Stimulated activated CD8-positive, alpha-beta memory T cell treated with anti-CD3 and anti-CD28 coated beads, Interleukin-12 subunit alpha, Interleukin-12 subunit beta, amount 100 ng/mL, for 1 hour (primary cell): ENCODE results near the gene ZNF337.
A peak's percentile ranks its signal among the peaks of the same experiment; 100 is the strongest.
"Not testable (repeated sequence)": the region's sequence is repeated elsewhere in the genome, so short reads cannot be mapped to it uniquely, and the experiment has no call there.

ENCODE experiments used
- DNase-seq: peaks from one replicate; pipeline ENCODE4 v3.0.0-alpha.2; 2020; ENCODE audit warnings: low read depth

The ZNF337 gene

DNA sequence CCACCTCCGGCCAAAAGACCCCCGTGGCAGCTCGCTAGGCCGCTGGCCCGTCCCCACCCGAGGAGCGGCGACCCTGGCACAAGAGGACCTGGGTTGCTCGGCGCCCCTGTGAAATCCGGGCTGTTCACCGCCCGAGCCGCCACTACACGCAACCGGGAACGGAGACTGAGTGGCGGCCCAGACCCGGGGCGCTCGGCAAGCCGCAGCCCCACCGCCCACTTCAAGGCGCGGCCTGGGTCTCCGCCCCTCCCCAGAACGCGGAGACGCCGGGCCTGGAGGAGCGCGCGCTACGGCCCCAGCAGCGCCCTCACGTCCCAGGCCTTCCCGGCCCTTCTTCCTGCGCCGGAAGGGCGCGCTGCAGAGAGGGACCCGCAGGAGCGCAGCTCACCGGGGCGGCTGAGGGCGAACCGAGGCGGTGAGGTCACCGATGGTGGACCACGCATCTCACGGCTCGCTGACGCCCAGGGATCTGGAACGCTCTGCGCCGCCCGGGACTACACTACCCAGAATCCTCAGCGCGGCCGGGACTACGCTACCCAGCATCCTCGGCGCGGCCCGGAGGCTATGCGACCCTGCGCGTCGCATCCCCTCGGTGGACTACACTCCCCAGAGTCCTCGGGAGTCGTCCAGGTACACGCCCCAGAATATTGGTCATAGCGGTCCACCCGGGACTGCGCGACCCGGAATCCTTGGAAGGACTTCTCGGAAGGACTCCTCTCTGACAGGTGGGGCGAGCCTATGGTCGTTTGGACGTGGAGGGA lies at the start of gene ZNF337:
TSS of gene ZNF337 (minus strand) at position 483 of the 761 bp plus-strand sequence. CDS start 10,436 bp downstream, outside the sequence.
- peak; percentile 88 for DNase-seq

DNA sequence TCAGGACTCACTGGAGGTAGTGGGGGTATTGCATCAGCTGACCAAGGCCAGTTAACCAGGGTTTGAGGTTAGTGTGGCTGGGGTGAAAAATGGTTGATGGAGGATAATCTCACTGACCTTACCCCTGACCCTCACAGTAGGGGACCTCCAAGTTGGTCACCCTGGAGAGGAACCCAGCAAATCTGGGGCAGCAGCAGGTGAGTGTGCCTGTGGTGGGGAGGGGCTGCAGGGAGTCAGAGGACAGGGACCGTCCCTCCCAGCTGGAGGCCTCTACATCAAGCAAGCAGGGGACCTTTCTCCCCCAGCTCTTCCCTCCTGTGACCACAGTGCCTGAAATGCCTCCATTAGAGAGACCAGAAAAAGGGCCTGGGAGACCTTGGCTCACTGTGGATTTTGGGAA lies 49.1 kb upstream of the ZNF337 start:
- DNase-seq: no peak

DNA sequence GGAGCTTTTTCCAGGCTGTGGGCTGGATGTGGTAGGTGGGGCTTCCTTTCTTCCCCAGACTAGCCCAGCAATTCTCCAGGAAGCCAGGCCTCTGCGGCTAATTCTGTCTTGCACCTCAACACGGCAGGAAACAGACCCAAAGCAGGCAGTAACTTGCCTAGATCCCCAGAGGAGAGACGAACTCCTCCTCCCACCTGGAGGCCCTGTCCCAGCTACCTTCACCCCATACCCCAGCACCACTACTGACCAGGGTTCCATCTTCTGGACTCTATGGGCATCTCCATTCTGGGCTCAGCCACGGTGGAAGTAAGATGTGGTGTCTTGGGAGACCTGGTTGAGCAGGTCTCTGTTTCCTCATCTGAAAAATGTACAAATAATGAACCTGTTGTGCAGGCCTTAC lies 48.4 kb upstream of the ZNF337 start:
- no peak for DNase-seq

DNA sequence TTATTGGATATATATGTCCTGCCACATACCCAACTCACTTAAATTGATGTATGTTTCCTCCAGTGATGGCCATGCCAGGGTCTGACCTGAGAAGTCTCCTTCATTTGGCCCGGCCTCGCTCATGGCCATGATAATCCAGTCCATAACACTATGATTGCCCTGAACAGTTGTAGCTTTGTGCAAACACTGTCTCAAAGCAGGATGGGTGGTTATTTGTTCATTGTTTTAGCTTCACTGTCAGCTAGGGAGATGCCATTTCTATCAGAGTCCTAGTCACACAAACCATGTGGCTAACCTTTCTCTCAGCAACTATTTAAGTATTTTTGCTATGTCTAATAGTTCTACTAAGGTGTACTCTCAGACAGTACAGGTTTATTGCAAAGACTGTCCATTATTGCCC lies 47.6 kb upstream of the ZNF337 start:
- no peak for DNase-seq

DNA sequence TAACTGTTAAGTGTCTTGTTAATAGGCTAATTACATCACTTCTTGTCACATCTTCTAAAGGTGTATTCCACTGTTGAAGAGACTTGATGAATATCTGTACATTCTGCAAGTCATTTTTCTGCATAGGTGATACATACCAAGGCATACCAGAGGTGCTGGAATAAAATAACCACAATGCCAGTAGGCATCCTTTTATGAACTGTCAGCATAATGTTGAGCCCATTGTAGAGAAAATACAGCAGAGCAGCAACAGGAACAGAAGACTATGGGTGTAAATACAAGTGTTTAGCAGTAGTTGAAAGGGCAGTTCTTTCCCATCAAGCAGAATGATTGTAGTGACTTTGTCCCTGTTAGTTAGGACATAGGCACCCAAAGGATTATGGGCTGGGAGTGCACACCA lies 44.4 kb upstream of the ZNF337 start:
- no peak for DNase-seq

DNA sequence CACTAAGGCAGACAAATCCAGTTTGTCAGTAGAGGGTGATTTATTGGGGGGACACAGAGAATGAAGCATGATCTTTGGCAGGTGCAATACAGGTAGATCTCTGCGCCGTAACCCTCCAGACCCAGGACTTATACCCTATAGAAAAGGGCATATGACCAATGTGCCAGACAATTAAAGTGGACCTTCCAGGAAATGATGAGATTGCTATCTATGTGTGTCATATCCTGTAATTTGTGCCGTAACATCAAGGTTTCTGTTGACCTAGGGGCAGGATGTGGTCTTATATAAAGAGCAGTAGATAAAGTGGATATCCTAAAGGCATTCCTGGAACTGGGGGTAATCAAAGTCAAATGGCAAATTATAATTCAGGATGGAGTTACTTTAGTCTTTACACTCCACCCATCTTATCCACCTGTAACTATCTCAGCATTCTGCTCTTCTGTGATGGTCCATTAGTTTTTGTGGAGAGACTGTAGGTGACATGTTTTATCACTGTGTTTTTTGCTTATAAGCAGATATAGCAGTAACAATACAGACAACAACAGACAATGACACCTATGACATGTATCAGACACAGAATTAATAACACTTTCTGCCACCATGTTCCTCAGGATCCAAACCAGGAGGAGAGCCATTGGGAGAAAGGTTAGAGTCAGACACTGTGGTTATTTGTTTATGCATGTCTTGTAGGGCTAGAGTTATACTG lies 43.1 kb upstream of the ZNF337 start:
- DNase-seq: no peak

DNA sequence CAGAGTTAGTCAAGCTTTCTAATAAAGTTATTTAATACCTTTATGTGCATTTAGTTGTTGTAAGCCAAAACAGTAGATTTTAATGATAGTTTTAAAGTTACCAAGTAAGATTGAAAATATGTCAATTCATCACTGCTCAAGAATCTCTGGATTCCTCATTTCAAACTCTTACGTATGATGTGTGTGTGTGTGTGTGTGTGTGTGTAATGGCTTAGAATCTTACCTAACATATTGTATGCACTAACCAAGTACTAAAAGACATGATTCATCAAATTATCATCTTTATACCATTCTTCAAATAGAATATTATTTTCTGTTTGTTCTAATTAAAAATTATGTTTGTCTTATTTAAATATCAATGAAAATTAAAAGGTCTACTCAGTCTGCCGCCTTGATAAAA lies 41.5 kb upstream of the ZNF337 start:
- no peak for DNase-seq

DNA sequence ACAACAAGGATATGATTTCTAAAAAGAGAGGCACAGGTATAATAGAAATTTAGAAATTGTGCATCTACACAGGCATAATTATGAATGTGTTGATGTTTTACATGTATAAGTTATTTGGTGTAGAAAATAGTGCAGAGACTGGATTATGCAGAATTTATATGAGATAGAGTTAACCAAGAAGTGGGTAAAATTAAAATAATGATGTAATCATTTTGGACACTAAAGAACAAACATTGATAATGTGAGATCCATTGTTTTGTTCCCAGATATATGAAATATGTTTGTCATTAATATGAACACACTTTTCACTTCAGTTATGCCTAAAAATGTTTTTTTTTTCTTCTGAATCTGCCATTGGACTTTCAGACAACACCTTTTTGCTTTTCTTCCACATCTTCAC lies 37.2 kb upstream of the ZNF337 start:
- no peak for DNase-seq

DNA sequence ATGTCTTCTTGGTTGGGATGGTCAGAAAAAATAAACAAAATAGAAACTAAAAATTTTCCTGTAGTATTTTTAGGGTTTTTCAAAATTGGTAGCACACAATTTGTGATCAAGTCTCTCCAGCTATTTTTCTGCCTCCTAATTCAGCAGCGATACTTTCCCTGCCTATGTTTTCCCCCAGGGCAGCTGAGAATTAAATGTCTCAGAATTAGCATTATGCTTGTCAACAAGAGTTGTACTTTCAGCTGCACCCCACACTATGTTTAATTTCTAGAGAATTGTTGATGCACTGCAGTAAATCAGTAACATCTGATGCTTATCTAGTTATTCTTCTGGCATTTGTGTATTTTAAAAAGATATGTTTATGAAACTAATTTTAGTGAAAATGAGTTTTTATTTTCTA lies 34.2 kb upstream of the ZNF337 start:
- DNase-seq: no peak

DNA sequence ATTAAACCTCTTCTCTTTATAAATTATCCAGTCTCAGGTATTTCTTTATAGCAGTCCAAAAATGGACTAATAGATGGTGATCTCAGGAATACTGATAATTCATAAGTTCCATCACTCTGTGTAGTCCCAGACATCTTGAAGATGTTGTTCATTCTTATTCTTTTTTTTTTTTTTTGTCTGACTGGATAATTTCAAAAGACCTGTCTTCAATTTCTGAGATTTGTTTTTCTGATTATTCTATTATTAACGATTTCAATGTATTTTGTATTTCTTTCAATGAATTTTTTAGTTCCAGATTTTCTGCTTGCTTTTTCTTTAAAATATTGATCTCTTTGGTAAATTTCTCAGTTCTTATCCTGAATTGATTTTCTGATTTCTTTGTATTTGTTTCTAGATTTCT lies 29.7 kb upstream of the ZNF337 start:
- no peak for DNase-seq

DNA sequence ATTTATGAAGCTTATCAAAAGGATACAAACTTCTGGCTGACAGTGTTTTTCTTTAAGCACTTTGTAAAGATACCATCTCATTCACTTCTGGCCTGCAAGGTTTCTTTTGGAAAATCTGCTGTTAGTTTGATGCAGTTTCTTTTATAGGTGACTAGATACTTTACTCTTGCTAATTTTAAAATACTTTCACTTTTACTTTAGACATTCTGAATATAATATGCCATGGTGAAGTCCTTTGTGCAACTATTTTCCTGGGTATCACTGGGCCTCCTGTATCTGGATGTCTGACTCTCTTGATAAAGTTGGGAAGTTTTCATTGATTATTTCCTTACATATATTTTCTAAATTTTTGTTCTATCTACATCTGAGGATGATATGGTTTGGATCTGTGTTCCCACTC lies 29.0 kb upstream of the ZNF337 start:
- no peak for DNase-seq

DNA sequence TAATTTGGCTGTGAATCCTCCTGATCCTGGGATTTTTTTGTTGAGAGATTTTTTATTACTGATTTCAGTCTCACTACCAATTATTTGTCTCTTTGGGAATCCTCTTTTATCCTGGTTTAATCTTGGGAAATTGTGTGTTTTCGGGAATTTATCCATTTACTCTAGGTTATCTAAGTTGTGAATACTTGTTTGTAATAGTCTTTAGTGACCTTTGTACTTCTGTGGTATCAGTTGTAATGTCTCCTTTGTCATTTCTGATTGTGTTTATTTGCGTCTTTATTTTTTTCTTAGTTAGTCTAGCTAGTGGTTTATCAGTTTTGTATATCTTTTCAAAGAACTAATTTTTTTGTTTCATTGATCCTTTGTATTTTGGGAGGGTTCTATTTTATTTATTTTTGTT lies 27.3 kb upstream of the ZNF337 start:
- DNase-seq: no peak

DNA sequence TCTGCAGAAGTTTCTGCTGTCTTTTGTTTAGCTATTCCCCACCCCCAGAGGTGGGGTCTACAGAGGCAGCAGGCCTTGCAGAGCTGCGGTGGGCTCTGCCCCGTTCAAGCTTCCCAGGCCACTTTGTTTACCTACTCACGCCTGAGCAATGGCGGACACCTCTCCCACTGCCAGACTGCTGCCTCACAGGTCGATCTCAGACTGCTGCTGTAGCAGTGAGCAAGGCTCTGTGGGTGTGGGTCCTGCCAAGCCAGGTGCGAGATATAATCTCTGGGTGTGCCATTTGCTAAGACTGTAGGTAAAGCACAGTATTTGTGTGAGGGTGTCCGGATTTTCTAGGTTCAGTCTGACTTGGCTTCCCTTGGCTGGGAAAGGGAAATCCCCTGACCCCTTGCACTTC lies 23.6 kb upstream of the ZNF337 start:
- DNase-seq: no peak

DNA sequence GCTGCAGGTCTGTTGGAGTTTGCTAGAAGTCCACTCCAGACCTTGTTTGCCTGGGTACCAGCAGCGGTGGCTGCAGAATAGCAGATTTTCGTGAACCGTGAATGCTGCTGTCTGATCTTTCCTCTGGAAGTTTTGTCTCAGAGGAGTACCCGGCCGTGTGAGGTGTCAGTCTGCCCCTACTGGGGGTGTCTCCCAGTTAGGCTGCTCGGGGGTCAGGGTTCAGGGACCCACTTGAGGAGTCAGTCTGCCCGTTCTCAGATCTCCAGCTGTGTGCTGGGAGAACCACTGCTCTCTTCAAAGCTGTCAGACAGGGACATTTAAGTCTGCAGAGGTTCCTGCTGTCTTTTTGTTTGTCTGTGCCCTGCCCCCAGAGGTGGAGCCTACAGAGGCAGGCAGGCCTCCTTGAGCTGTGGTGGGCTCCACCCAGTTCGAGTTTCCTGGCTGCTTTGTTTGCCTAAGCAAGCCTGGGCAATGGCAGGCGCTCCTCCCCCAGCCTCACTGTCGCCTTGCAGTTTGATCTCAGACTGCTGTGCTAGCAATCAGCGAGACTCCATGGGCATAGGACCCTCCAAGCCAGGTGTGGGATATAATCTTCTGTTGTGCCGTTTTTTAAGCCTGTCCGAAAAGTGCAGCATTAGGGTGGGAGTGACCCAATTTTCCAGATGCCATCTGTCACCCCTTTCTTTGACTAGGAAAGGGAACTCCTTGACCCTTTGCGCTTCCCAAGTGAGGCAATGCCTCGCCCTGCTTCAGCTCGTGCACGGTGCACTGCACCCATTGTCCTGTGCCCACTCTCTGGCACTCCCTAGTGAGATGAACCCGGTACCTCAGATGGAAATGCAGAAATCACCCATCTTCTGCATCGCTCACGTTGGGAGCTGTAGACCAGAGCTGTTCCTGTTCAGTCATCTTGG lies 22.5 kb upstream of the ZNF337 start:
- not testable (repeated sequence) for DNase-seq

DNA sequence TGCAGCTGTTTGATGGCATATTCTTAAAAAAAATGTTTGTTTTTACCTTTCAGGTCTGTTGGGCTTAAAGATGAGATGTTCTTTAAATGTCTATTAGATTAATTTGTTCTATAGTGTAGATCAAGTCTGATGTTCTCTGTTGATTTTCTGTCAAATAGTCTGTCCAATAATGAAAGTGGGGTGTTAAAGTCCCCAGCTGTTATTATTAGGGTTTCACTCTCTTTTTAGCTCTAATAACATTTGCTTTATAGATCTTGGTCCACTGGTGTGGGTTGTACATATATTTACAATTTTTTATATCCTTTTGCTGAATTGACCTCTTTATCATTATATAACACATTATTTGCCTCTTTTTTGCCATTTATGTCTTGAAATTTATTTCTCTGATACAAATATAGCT lies 11.0 kb upstream of the ZNF337 start:
- no peak for DNase-seq

DNA sequence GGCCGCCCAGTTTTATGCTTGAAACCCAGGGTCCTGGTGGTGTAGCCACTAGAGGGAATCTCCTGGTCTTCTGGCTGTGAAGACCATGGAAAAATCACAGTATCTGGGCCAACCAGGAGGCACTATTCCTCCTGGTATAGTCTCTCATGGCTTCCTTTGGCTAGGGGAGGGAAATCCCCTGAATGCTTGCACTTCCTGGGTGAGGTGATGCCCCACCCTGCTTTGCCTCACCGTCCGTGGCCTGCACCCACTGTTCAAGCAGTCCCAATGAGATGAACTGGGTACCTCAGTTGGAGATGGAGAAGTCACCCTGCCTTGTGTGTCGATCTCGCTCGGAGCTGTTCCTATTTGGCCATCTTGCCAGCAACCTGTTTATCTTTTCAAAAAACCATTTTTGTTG lies 10.1 kb upstream of the ZNF337 start:
- no peak for DNase-seq

DNA sequence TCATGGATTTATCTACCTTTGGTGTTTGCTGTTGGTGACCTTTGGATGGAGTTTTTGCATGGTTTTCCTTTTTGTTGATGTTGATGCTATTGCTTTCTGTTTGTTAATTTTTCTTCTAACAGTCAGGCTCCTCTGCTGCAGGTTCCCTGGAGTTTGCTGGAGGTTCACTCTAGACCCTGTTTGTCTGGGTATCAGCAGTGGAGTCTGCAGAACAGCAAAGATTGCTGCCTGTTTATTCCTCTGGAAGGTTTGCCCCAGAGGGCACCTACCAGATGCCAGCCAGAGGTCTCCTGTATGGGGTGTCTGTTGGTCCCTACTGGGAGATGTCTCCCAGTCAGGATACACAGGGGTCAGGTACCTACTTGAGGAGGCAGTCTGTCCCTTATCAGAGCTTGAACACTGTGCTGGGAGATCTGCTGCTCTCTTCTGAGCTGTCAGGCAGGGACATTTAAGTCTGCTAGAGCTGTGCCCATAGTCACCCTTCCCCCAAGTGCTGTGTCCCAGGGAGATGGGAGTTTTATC lies 9.2 kb upstream of the ZNF337 start:
- no peak for DNase-seq

DNA sequence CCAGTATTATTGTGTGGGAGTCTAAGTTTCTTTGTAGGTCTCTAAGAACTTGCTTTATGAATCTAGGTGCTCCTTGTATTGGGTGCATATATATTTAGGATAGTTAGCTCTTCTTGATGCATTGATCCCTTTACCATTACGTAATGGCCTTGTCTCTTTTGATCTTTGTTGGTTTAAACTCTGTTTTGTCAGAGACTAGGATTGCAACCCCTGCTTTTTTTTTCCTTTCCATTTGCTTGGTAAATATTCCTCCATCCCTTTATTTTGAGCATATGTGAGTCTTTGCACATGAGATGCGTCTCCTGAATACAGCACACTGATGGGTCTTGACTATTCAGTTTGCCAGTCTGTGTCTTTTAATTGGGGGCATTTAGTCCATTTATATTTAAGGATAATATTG lies 7.7 kb upstream of the ZNF337 start:
- not testable (repeated sequence) for DNase-seq

DNA sequence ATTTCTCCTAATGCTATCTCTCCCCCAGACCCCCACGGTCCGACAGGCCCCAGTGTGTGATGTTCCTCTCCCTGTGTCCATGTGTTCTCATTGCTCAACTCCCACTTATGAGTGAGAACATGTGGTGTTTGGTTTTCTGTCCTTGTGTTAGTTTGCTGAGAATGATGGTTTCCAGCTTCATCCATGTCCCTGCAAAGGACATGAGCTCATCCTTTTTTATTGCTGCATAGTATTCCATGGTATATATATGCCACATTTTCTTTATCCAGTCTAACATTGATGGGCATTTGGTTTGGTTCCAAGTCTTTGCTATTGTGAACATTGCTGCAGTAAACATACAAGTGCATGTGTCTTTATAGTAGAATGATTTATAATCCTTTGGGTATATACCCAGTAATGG lies 4.2 kb upstream of the ZNF337 start:
- DNase-seq: not testable (repeated sequence)

DNA sequence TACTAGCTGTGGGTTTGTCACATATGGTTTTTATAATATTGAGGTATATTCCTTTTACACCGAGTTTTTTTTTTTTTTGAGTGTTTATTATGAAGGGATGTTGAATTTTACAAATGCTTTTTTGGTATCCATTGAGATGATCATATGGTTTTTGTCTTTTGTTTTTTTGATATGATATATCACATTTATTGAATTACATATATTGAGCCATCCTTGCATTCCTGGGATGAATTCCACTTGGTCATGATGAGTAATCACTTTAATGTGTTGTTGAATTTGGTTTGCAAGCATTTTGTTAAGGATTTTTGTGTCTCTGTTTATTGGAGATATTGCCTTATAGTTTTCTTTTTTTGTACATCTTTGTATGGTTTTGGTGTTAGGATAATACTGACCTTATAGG lies 3.3 kb upstream of the ZNF337 start:
- DNase-seq: no peak

DNA sequence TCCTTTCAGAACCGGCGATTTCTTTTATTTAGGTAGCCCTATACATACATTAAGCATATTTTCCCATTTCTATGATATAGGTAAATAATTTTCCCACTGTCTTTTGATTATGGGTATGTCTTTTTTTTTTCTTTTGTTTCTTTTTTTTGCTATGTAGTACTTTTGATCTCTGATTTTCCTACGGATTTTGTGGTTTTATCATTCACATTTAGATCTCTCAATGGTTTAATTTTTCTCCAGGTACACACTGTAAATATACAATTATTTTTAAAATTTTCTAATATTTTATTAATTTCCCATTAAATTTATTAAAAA lies 436 bp upstream of the ZNF337 start:
- DNase-seq: no peak

DNA sequence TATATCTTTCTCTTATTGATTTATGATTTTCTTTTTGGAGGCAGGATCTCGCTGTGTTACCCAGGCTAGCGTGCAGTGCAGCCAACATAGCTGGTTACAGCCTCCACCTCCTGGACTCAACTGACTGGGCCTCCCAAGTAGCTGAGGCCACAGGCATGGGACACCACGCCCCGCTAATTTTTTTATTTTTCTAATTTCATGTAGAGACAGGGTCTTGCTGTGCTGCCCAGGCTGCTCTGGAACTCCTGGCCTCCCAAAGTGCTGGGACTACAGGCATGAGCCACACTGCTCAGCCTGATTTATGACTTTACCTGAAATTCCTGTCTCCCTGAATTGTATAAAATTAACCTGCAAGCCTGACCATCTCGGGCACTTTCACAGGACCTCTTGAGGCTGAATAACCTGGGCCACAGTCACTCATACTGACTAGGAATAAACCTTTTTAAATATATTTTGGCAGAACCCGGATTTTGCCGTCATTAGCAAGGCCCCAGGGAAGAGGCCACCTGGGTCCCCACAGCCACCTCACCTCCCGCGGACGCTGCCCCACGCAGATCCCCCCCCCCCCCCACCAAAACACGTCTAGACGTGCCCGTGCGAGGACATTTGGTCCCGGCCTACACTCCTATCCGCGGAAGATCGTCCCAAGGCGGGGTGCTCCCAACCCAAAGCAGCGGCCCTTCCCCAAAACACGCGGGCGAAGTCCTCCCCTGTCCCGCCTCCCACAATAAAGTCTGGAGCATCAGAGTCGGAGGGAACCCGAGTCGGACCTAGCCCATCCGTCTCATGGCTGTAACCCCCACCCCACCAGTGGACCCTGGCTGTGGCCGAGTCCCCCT lies 902 bp downstream of the ZNF337 start:
- no peak for DNase-seq
